ENCODE data around the gene P2RX7.

Gene P2RX7

DNA sequence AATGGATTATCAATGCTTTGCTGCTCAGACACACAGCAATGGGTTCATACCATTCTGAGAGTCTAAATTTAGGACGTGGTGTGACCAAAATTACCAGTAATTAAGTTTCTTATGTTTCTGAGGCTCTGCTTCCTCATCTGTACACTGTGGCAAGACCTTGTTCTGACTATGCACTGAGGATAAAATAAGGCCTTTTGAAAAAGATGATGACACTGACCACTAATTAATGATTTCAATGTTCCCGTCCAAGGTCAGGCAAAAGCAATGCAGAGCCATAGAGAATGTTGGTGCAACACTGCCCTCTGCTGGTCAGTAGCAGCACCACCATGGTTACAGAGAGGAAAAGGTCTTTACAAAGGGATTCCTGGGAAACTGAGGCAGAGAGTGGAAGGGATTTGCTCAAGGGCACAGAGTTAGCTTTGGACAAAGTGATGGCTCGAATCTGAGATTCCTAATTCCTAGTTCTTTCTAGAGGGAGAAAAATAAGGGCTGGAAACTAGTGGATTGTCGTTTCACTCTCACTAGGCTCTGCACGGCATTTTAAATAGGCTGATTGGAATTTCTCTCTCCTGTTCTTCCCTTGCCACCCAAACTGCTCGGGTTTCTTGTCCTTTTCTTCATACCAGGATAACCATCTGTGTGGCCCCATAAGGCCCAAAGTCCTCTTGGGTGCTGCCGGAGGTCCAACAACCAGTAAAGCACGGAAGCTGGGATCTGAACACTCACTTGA lies 22.3 kb upstream of the P2RX7 start:
- peak; percentile 65 for DNase-seq

DNA sequence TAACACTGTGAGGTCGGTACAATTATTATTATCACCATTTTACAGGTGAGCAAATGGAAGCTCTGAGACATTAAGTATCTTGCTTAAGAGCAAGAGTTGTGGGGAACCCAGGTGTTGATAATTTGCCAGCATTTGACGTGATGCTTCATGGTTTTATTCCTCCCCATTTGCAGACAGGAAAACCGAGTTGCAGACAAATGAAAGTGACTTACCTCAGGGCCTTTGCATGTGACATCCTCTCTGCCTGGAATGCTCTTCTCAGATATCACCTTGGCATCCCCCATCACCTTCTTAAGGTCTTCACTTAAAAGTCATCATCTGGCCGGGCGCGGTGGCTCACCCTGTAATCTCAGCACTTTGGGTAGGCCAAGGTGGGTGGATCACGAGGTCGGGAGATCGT lies 21.0 kb upstream of the P2RX7 start:
- no peak for DNase-seq

DNA sequence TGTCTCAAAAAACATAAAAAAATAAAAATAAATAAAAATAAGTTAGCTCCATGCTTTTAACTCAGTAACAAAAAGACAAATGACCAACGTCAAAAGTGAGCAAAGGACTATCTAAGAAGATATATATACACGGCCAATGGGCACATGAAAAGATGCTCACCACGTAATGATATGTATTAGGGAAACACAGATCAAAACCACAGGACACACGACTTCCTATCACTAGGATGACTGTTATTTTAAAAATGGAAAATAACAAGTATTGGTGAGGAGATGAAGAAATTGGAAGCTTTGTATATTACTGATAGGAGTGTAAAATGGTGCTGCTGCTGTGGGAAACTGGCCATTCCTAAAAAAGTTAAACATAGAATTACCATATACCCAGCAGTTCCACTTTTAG lies 20.2 kb upstream of the P2RX7 start:
- no peak for DNase-seq

DNA sequence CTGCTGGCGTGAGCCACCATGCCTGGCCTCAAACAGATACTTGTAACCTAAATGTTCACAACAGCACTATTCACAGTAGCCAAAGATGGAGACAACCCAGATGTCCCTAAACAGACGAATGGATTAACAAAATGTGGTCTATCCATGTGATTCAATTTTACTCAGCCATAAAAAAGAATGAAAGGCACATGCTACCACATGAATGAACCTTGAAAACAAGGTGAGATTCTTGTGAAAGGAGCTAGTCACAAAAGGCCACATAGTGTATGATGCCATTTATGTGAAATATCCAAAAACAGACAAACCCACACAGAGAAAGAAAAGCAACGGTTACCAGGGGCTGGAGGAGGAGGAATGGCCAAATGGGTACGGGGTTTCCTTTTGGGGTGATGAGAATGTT lies 19.6 kb upstream of the P2RX7 start:
- DNase-seq, result no peak

DNA sequence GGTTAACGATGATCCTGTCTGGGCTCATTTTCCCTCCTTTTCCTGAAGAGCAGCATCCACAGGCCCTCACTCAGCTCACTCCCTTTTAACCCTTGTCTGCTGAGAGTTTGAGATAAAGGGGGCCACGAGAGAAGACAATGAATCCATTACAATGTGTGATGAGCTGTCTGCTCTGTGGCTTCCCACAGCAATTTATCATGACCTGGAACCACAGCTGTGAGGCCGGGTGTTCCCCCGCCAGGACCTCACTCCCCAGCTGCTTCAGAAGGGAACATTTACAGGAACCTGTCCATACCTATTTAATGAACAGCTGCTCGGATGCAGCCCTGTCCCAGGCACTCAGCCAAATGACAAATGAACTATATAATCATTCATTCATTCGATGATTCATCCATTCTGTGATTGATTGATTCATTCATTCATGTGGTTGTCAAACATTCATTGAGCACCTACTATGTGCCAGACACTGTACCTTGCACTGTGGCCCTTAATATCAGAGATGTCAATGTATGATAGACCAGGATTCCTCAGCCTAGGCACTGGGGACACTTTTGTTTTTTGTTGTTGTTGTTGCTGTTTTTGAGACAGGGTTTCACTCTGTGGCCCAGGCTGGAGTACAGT lies 18.5 kb upstream of the P2RX7 start:
- DNase-seq, result no peak

DNA sequence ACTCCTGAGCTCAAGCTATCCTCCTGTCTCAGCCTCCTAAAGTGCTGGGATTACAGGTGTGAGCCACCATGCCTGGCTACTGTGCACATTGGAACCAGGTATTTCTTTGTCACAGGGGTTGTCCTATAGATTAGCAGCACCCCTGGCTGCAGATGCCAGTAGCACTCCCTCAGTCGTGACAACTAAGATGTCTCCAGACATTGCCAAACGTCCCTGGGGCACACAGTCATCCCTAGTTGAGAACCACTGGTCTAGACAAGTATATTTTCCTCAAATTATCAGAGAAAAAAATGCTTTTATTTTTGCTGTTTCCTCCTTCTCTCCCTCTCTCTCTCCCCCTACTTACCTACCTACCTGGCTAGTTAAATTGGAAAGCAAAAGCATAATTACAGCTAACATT lies 17.9 kb upstream of the P2RX7 start:
- no peak for DNase-seq

DNA sequence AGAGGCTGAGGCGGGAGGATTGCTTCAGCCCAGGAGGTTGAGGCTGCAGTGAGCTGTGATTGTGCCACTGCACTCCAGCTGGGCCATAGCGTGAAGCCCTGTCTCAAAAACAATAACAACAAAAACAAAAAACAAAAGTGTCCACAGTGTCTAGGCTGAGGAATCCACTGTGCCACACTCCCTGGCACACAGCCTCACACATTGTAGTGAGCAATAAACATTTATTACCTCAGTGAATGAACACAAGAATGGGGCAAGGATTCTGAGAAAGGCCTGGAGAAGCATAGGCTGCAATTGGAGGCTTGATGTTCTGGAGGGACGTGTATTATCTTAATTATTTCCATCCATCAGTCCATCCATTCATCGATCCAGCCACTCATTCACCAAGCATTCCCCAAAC lies 17.1 kb upstream of the P2RX7 start:
- no peak for DNase-seq

DNA sequence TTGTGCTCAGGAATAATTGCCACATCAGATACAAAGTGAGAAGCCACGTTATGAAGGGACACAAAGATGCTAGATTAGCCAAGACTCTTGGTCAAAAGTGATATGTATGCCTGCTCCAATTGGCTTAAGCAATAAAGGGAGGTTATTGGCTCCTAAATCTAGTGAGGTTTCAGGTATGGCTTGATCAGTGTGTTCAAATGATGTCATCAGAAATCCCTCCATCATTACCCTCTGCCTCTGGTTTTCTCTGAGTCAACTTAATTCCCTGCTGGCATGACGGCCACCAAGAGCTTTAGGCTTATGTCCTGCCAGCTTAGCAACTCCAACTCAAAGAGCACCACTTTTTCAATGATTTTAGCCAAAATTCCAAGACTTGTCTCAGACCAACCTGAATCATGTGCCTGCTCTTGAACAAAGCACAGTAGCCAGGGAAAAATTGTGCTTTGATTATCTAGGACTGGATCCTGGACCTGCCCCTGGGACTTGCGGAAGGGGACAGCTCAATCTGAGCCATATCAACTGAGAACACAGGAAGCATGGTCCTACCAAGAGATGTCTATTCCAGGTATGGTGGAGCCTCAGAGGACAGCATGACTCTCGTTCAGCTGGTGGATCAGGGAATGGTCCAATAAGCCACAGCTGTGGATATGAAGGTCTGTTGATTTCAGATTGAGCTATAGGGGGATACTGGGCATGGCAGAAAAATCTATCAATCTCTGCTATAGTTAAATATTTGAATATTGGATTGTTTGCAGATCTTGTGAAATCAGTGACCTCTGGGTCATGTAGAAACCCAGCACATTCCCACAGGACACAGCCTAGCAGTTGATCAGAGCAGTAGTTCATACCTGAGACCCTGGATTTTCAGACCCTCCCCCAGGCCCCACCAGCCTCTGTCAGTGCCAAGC lies 16.1 kb upstream of the P2RX7 start:
- no peak for DNase-seq

DNA sequence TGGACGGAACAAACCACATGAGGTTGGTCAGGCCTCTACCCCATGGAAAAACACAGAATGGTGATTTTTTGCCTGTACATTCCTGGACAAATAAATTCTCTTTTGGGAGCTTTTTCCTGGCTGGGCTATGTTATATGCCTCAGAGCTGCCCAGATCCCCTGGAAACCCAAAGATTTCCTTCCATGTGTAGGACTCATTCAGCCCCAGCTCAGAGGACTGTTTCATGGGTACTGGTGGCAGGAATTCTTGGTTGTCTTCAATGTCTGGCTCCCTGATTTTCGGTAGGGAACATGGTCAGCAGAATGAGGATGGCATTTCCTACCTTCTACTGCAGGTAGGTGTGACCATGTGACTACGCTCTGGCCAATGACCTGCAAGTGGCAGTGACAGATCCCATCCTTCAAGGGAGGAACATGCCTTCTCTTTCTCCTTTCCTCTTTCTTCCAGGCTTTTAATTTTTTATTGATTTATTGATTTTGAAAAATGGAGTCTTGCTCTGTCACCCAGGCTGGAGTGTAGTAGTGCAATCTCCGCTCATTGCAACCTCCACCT lies 15.4 kb upstream of the P2RX7 start:
- DNase-seq, result no peak

DNA sequence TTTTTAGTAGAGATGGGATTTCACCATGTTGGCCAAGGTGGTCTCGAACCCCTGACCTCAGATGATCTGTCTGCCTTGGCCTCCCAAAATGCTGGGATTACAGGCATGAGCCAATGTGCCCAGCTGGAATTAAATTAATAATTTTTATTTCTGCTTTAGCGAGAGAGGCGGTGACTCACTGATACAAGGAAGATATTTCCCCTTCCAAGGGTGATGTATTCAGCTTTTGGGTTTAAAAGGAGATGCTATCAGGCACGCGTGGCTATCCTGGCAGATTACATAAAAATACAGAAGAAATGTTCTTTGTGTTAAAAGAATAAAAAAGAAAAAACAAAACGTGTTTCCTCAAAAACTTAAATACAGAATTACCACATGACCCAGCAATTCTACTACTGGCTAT lies 12.4 kb upstream of the P2RX7 start:
- DNase-seq, result no peak

DNA sequence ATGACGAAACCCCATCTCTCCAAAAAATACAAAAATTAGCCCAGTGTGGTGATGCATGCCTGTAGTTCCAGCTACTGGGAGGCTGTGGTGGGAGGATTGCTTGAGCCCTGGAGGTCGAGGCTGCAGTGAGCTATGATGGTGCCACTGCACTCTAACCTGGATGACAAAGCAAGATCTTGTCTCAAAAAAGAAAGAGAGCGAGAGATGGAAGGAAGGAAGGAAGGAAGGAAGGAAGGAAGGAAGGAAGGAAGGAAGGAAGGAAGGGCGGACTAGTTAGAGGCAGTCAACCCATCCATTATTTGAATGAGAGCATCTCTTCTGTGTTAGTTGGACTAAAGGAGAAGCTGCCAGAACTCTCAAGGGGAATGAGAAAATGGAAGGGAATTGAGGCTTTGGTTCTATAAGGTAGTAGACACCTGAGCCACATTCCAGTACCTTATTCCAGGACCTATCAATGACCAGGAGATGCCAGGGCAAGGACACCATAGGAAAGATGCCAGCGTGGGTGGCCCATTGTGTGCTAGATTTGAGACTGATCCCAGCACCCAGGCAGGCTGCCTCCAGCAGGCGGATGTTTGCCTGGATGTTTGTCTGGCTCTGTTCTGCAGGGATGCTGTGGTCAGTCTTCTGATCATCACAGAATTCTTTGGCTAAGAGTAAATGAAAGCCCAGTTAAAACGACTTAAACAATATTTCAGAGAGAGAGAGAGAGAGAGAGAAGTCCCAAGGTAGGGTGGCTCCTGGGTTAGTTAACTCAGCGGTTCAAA lies 11.5 kb upstream of the P2RX7 start:
- DNase-seq, result no peak

DNA sequence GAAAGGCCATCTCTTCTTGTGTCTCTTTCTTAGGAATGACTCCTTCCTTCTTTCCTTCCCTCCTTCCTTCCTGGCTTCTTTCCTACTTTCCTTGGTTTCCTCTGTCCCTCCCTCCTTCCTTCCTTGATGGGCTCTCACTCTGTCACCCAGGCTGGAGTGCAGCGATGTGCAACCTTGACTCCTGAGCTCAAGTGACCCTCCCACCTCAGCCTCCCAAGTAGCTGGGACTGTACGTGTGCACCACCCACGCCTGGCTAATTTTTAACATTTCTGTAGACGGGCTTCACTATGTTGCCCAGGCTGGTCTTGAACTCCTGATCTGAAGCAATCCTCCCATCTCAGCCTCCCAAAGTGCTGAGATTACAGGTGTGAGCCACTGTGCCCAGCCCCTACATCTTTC lies 10.9 kb upstream of the P2RX7 start:
- DNase-seq, result no peak

DNA sequence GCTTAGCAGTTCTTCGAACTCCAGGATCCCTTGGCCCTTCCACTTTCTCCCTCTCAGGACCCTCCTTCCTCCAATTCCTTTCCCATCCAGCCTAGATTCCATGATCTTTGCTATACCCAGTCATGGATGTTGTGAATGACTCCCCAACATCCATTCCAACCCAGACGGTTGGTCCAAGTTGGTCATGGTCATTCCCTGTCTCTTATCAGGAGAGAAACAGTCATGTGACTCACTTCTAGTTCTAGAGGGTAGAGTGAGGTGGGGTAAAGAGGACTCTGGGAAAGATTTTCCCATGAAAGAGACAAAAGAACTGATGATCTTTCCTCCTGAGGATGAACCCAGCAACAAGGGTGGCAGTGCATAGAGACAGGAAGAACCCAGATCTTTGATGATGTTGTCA lies 9.2 kb upstream of the P2RX7 start:
- DNase-seq, result no peak

DNA sequence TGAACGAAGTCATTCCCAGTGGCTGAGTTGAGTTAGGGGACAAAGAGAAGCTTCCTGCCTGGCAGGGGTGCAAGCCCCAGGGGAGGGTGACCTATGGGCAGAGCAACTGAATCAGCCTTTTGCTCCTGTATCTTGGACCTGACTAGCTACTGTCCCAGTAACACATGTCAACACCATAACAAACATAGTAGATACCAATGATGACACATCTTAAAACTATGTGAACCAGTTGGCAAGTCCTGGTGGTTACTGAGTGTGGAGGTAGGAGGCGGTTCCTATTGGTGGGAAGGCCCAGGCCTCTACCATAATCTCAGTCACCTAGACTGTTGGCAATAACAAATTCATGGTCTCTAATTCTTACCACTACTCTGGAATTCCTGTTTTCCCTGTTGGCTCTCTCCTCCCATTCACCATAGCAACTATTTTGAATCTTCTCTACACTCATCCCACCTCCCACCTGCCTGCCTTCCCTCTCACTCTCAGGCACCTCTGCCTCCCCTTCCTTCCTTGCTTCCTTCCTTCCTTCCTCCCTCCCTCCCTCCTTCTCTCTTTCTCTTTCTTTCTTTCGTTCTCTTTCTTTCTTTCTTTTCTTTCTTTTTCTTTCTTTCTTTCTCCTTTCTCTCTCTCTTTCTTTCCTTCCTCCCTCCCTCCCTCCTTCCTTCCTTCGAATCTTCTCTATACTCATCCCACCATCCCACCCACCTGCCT lies 8.1 kb upstream of the P2RX7 start:
- DNase-seq, result peak; percentile 66

DNA sequence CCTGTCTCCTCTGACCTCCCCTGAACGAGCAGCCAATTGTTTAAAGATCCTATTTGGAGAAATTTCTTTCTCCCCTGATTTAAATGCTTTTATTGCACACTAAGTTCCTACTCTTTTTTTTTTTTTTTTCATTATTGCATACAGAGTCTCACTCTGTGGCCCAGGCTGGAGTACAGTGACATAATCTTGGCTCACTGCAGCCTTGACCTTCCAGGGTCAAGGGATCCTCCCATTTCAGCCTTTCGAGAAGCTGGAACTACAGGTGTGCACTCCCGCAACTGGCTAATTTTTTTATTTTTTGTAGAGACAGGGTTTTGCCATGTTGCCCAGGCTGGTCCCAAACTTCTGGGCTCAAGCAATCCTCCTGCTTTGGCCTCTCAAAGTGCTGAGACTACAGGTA lies 5.2 kb upstream of the P2RX7 start:
- no peak for DNase-seq

DNA sequence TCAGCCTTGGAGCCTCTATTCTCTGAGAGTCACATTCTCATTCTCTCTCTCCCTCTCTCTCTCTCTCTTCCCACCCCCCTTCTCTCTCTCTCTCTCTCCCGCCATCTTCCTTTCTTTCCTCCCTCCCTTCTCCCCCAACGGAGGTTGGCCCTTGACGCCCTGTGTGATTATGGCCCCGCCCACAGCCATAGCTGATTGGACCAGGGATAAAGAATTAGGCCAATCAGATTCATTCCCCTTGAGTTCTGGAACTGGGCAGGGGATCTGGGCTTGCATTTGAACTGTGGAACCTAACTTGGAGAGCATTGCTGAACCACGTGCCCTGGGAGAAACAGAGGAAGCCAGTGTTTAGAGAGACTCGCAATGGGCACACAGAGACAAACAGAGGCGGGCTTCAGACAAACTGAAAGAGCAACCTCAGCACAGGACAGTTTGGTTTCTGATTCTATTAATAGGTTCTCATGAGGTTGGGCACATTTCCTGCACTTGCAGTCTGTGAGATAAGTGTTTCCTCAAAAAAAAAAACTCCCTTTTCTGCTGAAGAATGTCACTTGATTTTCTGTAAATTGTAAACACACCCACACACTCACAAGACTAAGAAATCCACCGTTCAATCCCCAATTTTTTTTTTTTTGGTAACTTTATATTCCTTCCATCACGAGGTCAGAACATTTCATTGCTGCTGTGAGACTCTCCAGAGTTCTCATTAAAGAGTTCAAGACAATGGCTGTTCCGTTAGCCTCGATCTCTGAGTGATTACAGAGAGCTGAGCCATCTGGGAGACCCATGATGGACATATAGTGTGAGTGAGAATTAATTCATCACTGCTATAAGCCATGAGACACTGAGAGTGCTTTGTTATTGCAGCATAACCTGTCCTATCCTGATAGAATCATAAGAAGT lies 3.5 kb upstream of the P2RX7 start:
- no peak for DNase-seq

DNA sequence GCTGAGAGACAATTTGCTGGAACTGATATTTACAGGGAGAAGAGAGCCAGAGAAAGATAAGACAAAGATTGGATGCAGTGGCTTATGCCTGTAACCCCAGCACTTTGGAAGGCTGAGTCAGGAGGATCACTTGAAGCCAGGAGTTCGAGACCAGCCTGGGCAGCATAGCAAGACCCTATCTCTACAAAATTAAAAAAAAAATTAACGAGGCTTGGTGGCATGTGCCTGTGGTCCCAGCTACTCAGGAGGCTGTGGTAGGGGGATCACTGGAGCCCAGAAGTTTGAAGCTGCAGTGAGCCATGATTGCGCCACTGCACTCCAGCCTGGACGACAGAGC lies 2.9 kb upstream of the P2RX7 start:
- no peak for DNase-seq

DNA sequence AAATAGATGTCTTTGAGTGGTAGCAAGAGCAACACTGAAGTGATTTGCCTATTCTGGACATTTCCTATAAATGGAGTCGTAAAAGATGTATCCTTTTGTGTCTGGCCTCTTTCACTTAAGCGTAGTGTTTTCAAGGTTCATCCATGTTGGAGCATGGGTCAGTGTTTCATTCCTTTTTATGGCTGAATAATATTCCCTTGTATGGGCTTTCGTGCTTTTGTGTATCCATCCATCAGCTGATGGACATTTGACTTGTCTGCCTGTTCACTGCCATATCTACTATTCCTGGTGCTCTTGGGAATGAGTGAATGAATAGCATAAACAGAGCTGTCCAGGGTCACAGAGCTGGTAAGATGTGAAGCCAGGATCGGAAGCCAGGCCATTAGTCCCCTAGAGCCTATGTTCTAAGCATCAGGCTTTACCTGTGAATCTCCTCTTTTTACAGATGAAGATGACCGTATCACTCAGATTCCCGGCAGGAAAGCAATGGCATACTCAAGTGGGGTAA lies 1.8 kb upstream of the P2RX7 start:
- no peak for DNase-seq

DNA sequence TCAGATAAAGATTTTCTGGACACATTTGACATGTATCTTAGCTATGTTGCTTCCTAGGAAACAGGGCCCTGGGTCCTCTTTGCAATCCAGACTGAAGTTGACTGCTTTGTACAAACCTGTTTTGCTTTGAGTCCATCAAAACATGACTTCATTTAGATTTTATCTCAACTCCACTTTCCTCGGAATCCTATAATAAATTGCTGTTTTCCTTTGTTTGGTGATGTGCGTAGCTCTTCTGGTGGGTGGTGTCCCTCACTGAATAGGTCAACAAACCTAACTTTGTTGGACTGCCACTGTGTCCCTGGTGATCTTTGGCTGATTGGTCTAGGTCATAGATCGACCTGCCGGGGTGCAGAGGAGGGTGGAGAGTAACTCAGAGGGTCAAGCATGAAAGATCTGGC lies 735 bp upstream of the P2RX7 start:
- no peak for DNase-seq

DNA sequence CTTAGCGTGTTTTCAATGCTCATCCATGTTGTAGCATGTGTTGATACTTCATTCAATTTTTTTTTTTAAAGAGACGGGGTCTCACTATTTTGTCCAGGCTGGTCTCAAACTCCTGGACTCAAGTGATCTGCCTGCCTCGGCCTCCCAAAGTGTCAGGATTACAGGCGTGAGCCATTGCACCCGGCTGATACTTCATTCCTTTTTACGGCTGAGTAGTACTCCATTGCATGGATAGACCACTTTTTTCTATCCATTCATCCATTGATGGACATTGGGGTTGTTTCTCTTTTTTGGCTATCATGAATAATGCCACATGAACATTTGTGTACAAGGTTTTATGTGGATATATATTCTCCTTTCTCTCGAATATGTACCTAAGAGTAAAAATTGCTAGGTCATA lies 1.2 kb downstream of the P2RX7 start:
- DNase-seq, result no peak

DNA sequence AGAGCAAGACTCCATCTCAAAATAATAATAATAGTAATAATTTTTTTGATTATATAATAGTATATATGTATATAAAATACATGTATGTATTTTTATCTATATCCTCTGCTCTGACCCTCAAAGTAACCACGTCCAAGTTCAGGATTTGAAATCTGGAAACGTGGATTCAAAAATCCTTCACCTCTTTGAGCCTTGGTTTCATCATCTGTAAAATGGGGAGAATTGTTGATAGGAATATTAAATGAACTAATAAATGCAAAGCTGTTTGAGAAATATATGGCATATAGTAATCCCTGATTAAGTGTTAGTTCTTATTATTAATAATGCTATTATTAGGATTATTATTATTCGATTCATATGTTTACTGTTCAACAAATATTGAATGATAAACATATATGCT lies 2.6 kb downstream of the P2RX7 start:
- no peak for DNase-seq
